ENCODE data around the gene MYL11.

GRCh38 chr16:30342751-30343490, 31.7 kb upstream of the MYL11 start:
- no peak for TF ChIP-seq CTCF (IDR thresholded peaks at IDR 0.05)
- no peak for TF ChIP-seq RCOR1 (IDR thresholded peaks at IDR 0.05; ENCODE audit: low read length)
- no peak for TF ChIP-seq ZBTB33 (IDR thresholded peaks at IDR 0.05; ENCODE audit: borderline replicate concordance, low read depth)
- TF ChIP-seq SMC3 (IDR thresholded peaks at IDR 0.05; ENCODE audit: low read depth, low read length) = no peak

All from SK-N-SH (cell line).